Measurements from ENCODE around the gene ZDHHC5. TPM values are rescaled to one million over a fixed set of nuclear protein-coding genes. Genes with fewer than 3 reads are reported as not detected.

The ZDHHC5 gene, protein sequence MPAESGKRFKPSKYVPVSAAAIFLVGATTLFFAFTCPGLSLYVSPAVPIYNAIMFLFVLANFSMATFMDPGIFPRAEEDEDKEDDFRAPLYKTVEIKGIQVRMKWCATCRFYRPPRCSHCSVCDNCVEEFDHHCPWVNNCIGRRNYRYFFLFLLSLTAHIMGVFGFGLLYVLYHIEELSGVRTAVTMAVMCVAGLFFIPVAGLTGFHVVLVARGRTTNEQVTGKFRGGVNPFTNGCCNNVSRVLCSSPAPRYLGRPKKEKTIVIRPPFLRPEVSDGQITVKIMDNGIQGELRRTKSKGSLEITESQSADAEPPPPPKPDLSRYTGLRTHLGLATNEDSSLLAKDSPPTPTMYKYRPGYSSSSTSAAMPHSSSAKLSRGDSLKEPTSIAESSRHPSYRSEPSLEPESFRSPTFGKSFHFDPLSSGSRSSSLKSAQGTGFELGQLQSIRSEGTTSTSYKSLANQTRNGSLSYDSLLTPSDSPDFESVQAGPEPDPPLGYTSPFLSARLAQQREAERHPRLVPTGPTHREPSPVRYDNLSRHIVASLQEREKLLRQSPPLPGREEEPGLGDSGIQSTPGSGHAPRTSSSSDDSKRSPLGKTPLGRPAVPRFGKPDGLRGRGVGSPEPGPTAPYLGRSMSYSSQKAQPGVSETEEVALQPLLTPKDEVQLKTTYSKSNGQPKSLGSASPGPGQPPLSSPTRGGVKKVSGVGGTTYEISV
- 67.9 to 77.1 TPM (median 72.5 TPM) in 5 replicates for total RNA-seq (2022; extraction: Qiagen RNA extraction)

DNA sequence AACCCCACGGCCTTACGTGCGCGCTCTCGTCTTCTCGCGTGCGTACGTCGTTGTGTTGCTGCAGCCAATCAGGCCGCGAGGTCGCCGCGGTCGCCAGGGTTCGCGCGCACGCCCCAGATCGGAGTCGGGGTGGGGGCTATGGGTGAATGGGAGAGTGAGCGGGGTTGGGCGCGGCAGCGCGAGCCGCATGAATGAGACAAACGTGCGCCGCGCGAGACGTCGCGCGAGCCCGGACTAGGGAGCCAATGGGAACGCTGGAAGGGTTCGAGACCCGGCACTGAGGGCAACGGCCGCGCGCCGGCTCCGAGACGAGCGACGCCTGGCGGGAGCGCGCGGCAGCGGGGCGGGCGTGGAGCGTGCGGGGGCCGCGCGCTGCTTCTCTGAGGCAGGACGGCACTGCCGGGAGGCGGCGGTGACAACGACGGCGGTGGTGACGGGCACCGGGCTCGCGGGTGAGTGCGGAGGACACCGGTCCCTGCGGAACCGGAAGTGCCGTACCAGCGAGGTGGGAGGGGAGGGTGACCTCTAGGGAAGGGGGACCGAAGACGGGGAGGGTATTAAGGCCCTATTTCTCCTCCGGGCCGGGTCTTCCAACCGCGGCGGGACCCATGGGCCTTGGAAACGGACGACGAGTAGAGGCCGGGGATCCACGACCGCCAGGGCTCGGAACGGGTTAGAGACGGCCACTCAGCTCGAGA, at the start of gene ZDHHC5:
Gene ZDHHC5 (plus strand): TSS at position 379 of the 698 bp plus-strand sequence. CDS start 4,977 bp downstream, outside the sequence.

DNA sequence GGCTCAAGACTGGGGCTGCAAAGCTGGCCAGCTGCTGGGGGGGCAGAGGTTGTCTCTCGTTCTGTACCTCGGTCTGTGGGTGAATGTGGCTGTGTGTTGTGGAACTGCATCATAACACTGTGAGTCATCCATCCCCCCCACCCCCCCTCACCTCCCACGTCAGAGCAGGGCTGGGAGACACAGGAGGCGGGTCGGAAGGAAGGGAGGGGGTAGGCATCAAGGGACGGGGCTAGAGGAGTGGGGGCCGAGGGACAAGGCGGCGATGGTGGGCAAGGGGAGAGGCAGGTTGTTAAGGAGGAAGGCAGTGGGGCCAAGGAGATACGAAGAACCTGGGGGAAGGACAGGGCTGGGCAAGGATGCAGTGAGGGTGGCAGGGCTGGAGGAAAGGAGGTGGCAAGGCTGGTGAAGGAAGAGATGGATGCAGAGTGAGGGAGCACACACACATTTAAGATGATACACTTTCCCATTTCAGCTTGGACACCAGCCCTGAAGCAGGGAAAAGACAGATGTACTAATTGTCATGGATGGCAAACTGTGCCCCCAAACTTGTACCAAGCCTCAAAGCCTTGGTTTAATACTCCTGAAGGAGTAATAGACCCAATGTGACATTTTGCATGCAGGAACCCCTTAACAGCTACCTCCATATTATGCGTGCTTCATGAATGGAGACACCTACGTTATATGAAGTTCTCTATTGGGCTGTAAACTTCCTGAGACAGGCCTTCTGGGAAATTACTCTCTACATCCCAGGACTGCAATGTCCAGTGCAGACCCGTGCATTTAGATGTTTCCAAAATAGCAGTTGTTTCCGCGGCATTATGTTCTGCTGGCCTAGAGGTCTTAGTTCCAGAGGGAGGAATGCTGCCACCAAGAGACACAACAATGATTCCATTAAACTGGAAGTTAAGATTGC, 17.8 kb upstream of the ZDHHC5 start, which contains the start of gene YPEL4:
Gene YPEL4 (minus strand): TSS at position 87 of the 913 bp plus-strand sequence. CDS start 2,805 bp downstream, outside the sequence.

DNA sequence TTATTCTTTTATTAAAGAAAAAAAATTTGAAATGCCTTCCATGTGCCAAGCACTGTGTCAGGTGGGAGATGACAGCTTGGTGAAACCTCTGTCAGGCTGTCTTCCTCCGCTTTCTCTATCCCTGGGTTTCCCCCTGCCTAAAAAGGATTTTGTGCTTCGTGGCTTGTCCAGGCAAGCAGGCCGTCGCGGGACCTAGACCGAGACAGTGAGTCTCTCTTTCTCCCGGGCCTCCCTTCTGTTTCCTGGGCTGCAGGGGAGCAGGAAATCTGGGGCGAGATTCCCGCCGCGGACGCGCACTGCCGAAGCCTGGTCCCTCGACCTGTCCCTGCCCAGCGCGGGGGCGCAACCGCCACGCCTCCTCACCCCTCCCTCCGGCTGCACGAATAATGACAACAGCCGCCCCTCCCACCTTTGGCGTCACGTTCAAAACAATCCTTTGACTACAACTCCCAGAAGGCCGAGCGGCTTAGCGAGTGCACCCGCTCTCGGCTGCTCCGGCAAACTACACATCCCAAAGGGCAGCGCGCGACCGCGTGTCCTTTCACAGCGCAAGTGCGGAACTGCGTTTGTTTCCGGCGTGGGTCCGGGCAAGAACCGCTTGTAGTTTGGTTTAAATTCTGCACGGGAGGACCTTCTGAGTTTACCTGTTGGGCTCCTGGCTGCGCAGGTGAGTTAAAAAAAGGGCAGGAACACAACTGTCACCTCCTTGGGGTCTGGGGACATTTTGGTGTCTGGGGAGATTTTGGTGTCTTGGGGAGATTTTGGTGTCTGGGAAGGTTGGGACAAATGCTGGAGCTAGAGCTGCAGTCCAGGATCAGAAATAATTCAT, 10.5 kb upstream of the ZDHHC5 start, which contains the start of gene CLP1:
Gene CLP1 (plus strand): TSS at position 569 of the 829 bp plus-strand sequence. CDS start 1,715 bp downstream, outside the sequence.

DNA sequence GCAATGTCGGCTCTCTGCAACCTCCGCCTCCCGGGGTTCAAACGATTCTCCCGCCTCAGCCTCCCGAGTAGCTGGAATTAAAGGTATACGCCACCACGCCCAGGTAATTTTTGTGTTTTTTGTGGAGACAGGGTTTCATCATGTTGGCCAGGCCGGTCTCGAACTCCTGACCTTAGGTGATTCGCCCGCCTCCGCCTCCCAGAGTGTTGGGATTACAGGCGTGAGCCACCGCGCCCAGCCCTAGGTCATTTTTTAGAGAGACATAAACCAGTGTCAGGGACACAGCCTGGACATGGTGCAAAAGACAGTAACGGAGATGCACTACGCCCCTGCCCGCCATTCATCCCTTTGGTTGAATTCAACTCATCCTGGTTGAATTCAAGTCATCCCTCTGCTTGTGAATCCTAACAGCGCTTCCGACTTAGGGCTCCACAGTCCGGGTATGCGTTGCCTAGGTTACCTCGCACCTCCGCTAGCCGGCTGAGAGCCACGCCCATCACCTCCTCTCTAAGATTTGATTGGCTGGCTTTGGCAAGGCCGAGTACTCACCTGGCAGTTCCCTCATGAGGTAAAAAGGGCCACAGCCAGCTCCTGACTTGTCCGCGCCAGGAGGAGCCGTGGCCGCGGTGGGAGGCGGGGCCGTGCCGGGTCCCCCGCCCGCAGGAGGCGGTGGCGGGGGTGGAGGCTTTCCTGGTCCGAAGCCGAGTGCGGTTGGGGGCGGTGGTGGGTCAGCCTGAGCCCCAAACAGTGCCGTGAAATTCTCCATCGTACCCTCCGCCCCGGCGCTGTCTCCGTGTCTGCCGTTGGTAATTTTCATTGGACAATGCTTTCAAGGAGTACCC, 43.7 kb downstream of the ZDHHC5 start, which contains the start of gene MED19:
Gene MED19 (minus strand): TSS at position 802 of the 842 bp plus-strand sequence. CDS start 36 bp downstream, at position 766.

DNA sequence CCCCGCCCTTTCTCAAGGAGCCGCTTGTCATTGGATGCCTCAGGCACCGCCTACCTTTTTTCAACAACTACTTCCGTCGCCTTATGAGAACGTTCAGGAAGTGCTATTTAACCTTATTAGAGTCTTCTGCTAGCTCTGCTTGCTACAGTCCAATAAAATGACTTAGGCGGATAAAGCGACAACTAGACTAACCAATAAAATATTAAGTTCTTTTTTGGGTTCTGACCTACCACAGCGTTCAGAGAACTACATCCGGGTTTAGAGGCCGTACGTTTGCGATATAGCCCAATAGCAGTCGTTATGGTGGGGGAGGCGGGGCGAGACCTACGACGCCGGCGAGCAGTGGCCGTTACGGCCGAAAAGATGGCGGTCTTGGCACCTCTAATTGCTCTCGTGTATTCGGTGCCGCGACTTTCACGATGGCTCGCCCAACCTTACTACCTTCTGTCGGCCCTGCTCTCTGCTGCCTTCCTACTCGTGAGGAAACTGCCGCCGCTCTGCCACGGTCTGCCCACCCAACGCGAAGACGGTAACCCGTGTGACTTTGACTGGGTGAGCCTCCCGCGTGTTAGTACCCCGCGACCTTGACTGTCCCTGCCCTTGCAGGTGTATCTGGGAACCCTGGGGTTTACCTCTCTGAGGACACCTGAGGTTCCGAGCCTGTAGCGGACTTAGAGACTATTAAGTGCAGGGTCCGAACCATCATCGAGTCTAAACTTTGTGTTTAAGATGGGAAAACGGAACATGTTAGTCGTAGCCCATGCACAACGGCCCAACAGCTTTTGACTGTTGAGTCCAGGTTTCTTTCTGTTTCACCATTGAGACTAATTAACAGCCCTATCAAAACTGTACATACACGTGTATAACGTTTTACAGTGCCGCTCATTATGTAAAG, 44.6 kb downstream of the ZDHHC5 start, which contains the start of gene TMX2:
Gene TMX2 (plus strand): TSS at position 338 of the 895 bp plus-strand sequence. CDS start 26 bp downstream, at position 364.

DNA sequence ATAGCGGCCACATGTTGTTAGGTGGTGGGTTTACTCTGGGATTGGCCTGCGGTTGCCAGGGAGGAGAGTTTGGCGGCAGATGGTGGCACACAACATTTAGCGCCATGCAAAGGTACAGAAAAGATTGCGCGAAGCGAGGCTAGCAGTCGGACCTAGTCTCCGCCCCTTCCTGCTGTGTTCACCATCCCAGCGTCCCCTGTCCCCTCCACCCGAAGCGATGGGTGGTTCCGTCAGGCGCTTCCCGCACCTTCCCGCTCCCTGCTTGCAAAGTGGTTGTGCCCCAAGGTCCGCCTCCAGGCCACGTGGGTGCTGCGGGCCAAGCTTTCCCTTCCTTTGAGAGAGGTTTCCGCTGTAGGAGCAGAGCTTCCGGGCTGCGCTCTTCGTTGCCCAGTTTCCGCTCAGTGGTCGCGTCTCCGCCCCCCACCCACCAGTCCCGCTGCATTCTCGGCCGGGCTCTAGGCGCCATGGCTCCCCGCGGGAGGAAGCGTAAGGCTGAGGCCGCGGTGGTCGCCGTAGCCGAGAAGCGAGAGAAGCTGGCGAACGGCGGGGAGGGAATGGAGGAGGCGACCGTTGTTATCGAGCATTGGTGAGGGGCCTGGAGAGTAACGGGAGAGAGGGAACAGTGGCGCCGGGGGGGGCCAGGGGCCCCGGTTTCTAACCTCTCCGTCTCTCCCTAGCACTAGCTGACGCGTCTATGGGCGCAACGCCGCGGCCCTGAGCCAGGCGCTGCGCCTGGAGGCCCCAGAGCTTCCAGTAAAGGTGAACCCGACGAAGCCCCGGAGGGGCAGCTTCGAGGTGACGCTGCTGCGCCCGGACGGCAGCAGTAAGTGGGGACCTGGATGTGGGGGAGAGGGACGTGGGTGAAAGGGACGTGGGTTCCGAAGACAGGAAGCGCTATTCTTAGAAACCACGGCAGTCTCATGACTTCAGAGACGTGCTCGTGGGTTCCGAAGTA, 73.5 kb downstream of the ZDHHC5 start, which contains the start of gene SELENOH:
Gene SELENOH (plus strand): TSS at position 360 of the 955 bp plus-strand sequence. CDS start 105 bp downstream, at position 465.

Other genes starting within 250 kb of the ZDHHC5 start
- 0.36 to 0.72 TPM (median 0.46 TPM) in 5 replicates for gene SLC43A3, start 241.0 kb upstream of the ZDHHC5 start, total RNA-seq (2022; extraction: Qiagen RNA extraction)
- gene RTN4RL2, start 207.6 kb upstream of the ZDHHC5 start, total RNA-seq (2022; extraction: Qiagen RNA extraction) = 59.0 to 127 TPM (median 116 TPM) in 5 replicates
- gene SLC43A1, start 152.4 kb upstream of the ZDHHC5 start, total RNA-seq (2022; extraction: Qiagen RNA extraction) = 2.7 to 3.2 TPM (median 3.1 TPM) in 5 replicates
- 161 to 178 TPM (median 168 TPM) in 5 replicates for gene TIMM10, start 137.4 kb upstream of the ZDHHC5 start, total RNA-seq (2022; extraction: Qiagen RNA extraction)
- gene SMTNL1, start 130.5 kb upstream of the ZDHHC5 start, total RNA-seq (2022; extraction: Qiagen RNA extraction) = not detected in 5 replicates
- gene UBE2L6, start 100.4 kb upstream of the ZDHHC5 start, total RNA-seq (2022; extraction: Qiagen RNA extraction) = 31.0 to 34.0 TPM (median 32.4 TPM) in 5 replicates
- 0.38 to 0.85 TPM (median 0.66 TPM) in 5 replicates for gene SERPING1, start 70.4 kb upstream of the ZDHHC5 start, total RNA-seq (2022; extraction: Qiagen RNA extraction)
- gene YPEL4, start 18.2 kb upstream of the ZDHHC5 start, total RNA-seq (2022; extraction: Qiagen RNA extraction) = 0.22 to 0.47 TPM (median 0.27 TPM) in 5 replicates
- gene CLP1, start 10.4 kb upstream of the ZDHHC5 start, total RNA-seq (2022; extraction: Qiagen RNA extraction) = 27.6 to 32.6 TPM (median 29.4 TPM) in 5 replicates
- 29.7 to 35.5 TPM (median 32.1 TPM) in 5 replicates for gene MED19, start 44.1 kb downstream of the ZDHHC5 start, total RNA-seq (2022; extraction: Qiagen RNA extraction)
- 145 to 167 TPM (median 157 TPM) in 5 replicates for gene TMX2, start 44.5 kb downstream of the ZDHHC5 start, total RNA-seq (2022; extraction: Qiagen RNA extraction)
- 107 to 150 TPM (median 144 TPM) in 5 replicates for gene SELENOH, start 73.4 kb downstream of the ZDHHC5 start, total RNA-seq (2022; extraction: Qiagen RNA extraction)
- not detected in 5 replicates for gene BTBD18, start 83.7 kb downstream of the ZDHHC5 start, total RNA-seq (2022; extraction: Qiagen RNA extraction)
- 55.5 to 67.5 TPM (median 65.0 TPM) in 5 replicates for gene CTNND1, start 93.7 kb downstream of the ZDHHC5 start, total RNA-seq (2022; extraction: Qiagen RNA extraction)

Data from A549 treated with CORT108297 at 1 μM for 4 hours (cell line).